A549 (cell line): ENCODE results near the gene HRH3. TPM values are rescaled to one million over a fixed set of nuclear protein-coding genes. Genes with fewer than 3 reads are reported as not detected.

Experiments used
- ATAC-seq, 2 experiments: fragments of 200-7000 bp in 1 of 2; fragments of >200 bp in 1 of 2; cut with Nextera tagmentation in 1 of 2; cut with Tn5 transposase in 1 of 2; 3 replicates each; pipeline versions ENCODE4 v1.8.0 to v1.9.1; 2018 to 2020; ENCODE audit warnings: mild to moderate bottlenecking in 1 of 2, moderate library complexity in 1 of 2
- CTCF ChIA-PET: fragments of 300-600 bp; sonication (Branson Sonifier 250); formaldehyde crosslinking; extraction: SDS; loops from one replicate; lab custom pipeline; 2021; ENCODE audit warnings: antibody characterized with exemption, inconsistent platforms; lab: Yijun Ruan, JAX
- POLR2A ChIA-PET: fragments of 350-600 bp; formaldehyde crosslinking; extraction: SDS; loops from one replicate; lab custom pipeline; 2021; ENCODE audit warnings: antibody characterized with exemption, inconsistent platforms; lab: Yijun Ruan, JAX
- DNase-seq, 2 experiments: peaks; one replicate each; pipeline versions ENCODE4 v3.0.0 to v3.0.0-alpha.2; 2011 to 2016; ENCODE audit warnings: low read depth in 1 of 2, low spot score in 1 of 2
- FAIRE-seq: peaks from 2 replicates; lab custom pipeline; 2011; peaks lifted over from hg19 to GRCh38; lab: Jason Lieb, UNC
- H3K27ac ChIP-seq, 2 experiments: fragments of >200 bp; sonication (Bioruptor Twin); formaldehyde crosslinking; 3 replicates each; pipeline ENCODE4 v1.5.1; 2016 to 2017
- H3K4me1 ChIP-seq: fragments of >200 bp; sonication (Bioruptor Twin); formaldehyde crosslinking; 3 replicates; pipeline ENCODE4 v1.6.1; 2016
- H3K4me2 ChIP-seq: fragments of >200 bp; sonication (Bioruptor Twin); formaldehyde crosslinking; 3 replicates; pipeline ENCODE4 v1.6.1; 2016
- H3K4me3 ChIP-seq: fragments of >200 bp; sonication (Bioruptor Twin); formaldehyde crosslinking; 3 replicates; pipeline ENCODE4 v1.5.1; 2016
- H3K9me3 ChIP-seq: fragments of >200 bp; sonication (Bioruptor Twin); formaldehyde crosslinking; 3 replicates; pipeline ENCODE4 v1.6.1; 2016
- CHD4 ChIP-seq: fragments of 200-600 bp; sonication (generic); IDR thresholded peaks from 2 replicates; pipeline ENCODE4 v1.6.1; 2016; ENCODE audit warnings: antibody characterized with exemption, mild to moderate bottlenecking, borderline replicate concordance
- EHF ChIP-seq: fragments of 250-450 bp; sonication (Bioruptor Pico); IDR thresholded peaks from 2 replicates; pipeline ENCODE4 v1.5.0; 2020; ENCODE audit warnings: mild to moderate bottlenecking
- ELK1 ChIP-seq: fragments of 150-350 bp; IDR thresholded peaks from 2 replicates; pipeline ENCODE4 v1.6.1; 2014; ENCODE audit warnings: low read depth, mild to moderate bottlenecking, low read length
- GATA3 ChIP-seq: IDR thresholded peaks from 2 replicates; pipeline ENCODE4 v1.6.1; 2012; ENCODE audit warnings: borderline replicate concordance
- HEYL ChIP-seq: fragments of 250-450 bp; sonication (Bioruptor Pico); IDR thresholded peaks from 2 replicates; pipeline ENCODE4 v1.8.0; 2021; ENCODE audit warnings: mild to moderate bottlenecking, moderate library complexity
- HOXA7 ChIP-seq: fragments of 250-450 bp; sonication (Bioruptor Pico); IDR thresholded peaks from 2 replicates; pipeline ENCODE4 v1.5.0; 2020; ENCODE audit warnings: mild to moderate bottlenecking, moderate library complexity
- HOXB13 ChIP-seq: fragments of 250-450 bp; sonication (Bioruptor Pico); IDR thresholded peaks from 2 replicates; pipeline ENCODE4 v1.5.0; 2020; ENCODE audit warnings: low read depth, mild to moderate bottlenecking, moderate library complexity
- KDM5A ChIP-seq: fragments of 200-600 bp; sonication (generic); IDR thresholded peaks from 2 replicates; pipeline ENCODE4 v1.6.1; 2016; ENCODE audit warnings: antibody characterized with exemption, mild to moderate bottlenecking
- MAFK ChIP-seq: fragments of 450-650 bp; IDR thresholded peaks from 2 replicates; pipeline ENCODE4 v1.6.1; 2014; ENCODE audit not compliant: partially characterized antibody
- MAZ ChIP-seq: fragments of 150-350 bp; IDR thresholded peaks from 2 replicates; pipeline ENCODE4 v1.6.1; 2014; ENCODE audit warnings: antibody characterized with exemption, low read depth, low read length, borderline replicate concordance
- MYC ChIP-seq: IDR thresholded peaks from 2 replicates; pipeline ENCODE4 v1.6.1; 2012; ENCODE audit warnings: mild to moderate bottlenecking, inconsistent platforms, low read length, improper control_type of control experiment, borderline replicate concordance
- PBX3 ChIP-seq: IDR thresholded peaks from 2 replicates; pipeline ENCODE4 v1.6.1; 2012
- RAD21 ChIP-seq, 2 experiments: fragments of >200 bp in 1 of 2; sonication (Bioruptor Twin) in 1 of 2; formaldehyde crosslinking in 1 of 2; IDR thresholded peaks in 1 of 2; conservative IDR thresholded peaks in 1 of 2; 2 replicates in 1 of 2; 3 replicates in 1 of 2; pipeline ENCODE4 v1.6.1; 2012 to 2018; ENCODE audit warnings: inconsistent platforms in 1 of 2
- RARB ChIP-seq: fragments of 250-450 bp; sonication (Bioruptor Pico); IDR thresholded peaks from 2 replicates; pipeline ENCODE4 v1.8.0; 2021; ENCODE audit warnings: mild to moderate bottlenecking, moderate library complexity
- RFX5 ChIP-seq: fragments of 450-650 bp; IDR thresholded peaks from 2 replicates; pipeline ENCODE4 v1.7.1; 2014; ENCODE audit warnings: antibody characterized with exemption, mild to moderate bottlenecking, moderate library complexity
- RNF2 ChIP-seq: fragments of 200-600 bp; sonication (generic); IDR thresholded peaks from 2 replicates; pipeline ENCODE4 v1.6.1; 2016; ENCODE audit warnings: low read depth, mild to moderate bottlenecking, antibody characterized with exemption, moderate library complexity, borderline replicate concordance
- TFCP2L1 ChIP-seq: fragments of 250-450 bp; sonication (Bioruptor Pico); IDR thresholded peaks from 2 replicates; pipeline ENCODE4 v1.5.0; 2021; ENCODE audit warnings: mild to moderate bottlenecking
- TP53 ChIP-seq: fragments of 250-450 bp; sonication (Bioruptor Pico); IDR thresholded peaks from 2 replicates; pipeline ENCODE4 v1.5.0; 2021; ENCODE audit warnings: mild to moderate bottlenecking, moderate library complexity
- ZNF302 ChIP-seq: fragments of 250-450 bp; sonication (Bioruptor Pico); IDR thresholded peaks from 2 replicates; pipeline ENCODE4 v1.9.0; 2021; ENCODE audit warnings: inconsistent platforms, mild to moderate bottlenecking, moderate library complexity
- WGBS: methylation state at CpG from one replicate; pipeline ENCODE4 v1.1.6; 2017; ENCODE audit errors: missing lambda C conversion rate; 5-methylcytosine and 5-hydroxymethylcytosine counted together
- polyA plus RNA-seq, 4 experiments: library from polyadenylated mRNA; depleted of rRNA in 3 of 4; stranded (reverse); fragments of >200 nt; fragmentation: RNase III in 1 of 4; extraction: RNeasy Plus Mini Kit Qiagen cat#74134 plus additional on column Dnase treatment in 1 of 4; gene quantifications; 2 replicates in 3 of 4; 3 replicates in 1 of 4; pipeline ENCODE4 v1.2.3, GENCODE V29; 2011 to 2017
- TF ChIP-seq, protein P1 (sequence below): fragments of >200 bp; sonication (Bioruptor Twin); formaldehyde crosslinking; IDR thresholded peaks from 2 replicates; pipeline ENCODE4 v1.6.1; 2016
- TF ChIP-seq, protein P2 (sequence below): fragments of 450-650 bp; IDR thresholded peaks from 2 replicates; pipeline ENCODE4 v1.6.1; 2014; ENCODE audit warnings: antibody characterized with exemption
- TF ChIP-seq, protein P3 (sequence below): fragments of >200 bp; sonication (Bioruptor Twin); formaldehyde crosslinking; IDR thresholded peaks from 3 replicates; pipeline ENCODE4 v1.5.1; 2016

HRH3 gene
- polyA plus RNA-seq, 2 of the 4 experiments (the other 2 are of a cell fraction) = not detected

GRCh38 chr20:62178316-62179161, 41.5 kb downstream of the HRH3 start:
- FAIRE-seq (no peak), ATAC-seq (no peak), DNase-seq (no peak)
- Histone ChIP-seq H3K9me3 (no peaks in the 10 kb centered on the region), H3K4me1 (peaks cover 6% of the 10 kb centered on the region; the same call in 2 of the 3 replicates), H3K4me2 (no peak overlapping the region), H3K27ac (no peak overlapping the region), H3K4me3 (no peak overlapping the region)
- ChIA-PET POLR2A (no interaction called here), CTCF (no interaction called here)
- WGBS = 91% methylated on average over 19 of the region's 19 CpGs
- no peak for TF ChIP-seq RARB (CRISPR knock-in tag)
- no peak for TF ChIP-seq HEYL (CRISPR knock-in tag)
- no peak for TF ChIP-seq GATA3
- TF ChIP-seq, protein P1, sequence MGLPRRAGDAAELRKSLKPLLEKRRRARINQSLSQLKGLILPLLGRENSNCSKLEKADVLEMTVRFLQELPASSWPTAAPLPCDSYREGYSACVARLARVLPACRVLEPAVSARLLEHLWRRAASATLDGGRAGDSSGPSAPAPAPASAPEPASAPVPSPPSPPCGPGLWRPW = no peak
- TF ChIP-seq RNF2 = no peak
- no peak for TF ChIP-seq MYC
- no peak for TF ChIP-seq PBX3
- no peak for TF ChIP-seq EHF (CRISPR knock-in tag)
- TF ChIP-seq ZNF302 = no peak
- TF ChIP-seq TFCP2L1 (CRISPR knock-in tag) = no peak
- TF ChIP-seq, protein P2, sequence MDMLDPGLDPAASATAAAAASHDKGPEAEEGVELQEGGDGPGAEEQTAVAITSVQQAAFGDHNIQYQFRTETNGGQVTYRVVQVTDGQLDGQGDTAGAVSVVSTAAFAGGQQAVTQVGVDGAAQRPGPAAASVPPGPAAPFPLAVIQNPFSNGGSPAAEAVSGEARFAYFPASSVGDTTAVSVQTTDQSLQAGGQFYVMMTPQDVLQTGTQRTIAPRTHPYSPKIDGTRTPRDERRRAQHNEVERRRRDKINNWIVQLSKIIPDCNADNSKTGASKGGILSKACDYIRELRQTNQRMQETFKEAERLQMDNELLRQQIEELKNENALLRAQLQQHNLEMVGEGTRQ = no peak
- no peak for TF ChIP-seq HOXB13 (CRISPR knock-in tag)
- TF ChIP-seq, protein P3, sequence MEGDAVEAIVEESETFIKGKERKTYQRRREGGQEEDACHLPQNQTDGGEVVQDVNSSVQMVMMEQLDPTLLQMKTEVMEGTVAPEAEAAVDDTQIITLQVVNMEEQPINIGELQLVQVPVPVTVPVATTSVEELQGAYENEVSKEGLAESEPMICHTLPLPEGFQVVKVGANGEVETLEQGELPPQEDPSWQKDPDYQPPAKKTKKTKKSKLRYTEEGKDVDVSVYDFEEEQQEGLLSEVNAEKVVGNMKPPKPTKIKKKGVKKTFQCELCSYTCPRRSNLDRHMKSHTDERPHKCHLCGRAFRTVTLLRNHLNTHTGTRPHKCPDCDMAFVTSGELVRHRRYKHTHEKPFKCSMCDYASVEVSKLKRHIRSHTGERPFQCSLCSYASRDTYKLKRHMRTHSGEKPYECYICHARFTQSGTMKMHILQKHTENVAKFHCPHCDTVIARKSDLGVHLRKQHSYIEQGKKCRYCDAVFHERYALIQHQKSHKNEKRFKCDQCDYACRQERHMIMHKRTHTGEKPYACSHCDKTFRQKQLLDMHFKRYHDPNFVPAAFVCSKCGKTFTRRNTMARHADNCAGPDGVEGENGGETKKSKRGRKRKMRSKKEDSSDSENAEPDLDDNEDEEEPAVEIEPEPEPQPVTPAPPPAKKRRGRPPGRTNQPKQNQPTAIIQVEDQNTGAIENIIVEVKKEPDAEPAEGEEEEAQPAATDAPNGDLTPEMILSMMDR = no peak
- no peak for TF ChIP-seq RAD21 (conservative IDR thresholded peaks at IDR 0.05 in 1 of 2, IDR thresholded peaks at IDR 0.05 in 1 of 2)
- TF ChIP-seq MAFK = no peak
- no peak for TF ChIP-seq RFX5
- TF ChIP-seq TP53 (CRISPR knock-in tag) = no peak

- FAIRE-seq (no peak), ATAC-seq (no peak), DNase-seq (no peak)
- TF ChIP-seq ELK1 (no peak), HOXA7 (CRISPR knock-in tag) (no peak), CHD4 (no peak), KDM5A (no peak), MAZ (no peak)
- Histone ChIP-seq H3K4me1 (peaks cover 6% of the 10 kb centered on the region; the same call in 2 of the 3 replicates), H3K9me3 (no peaks in the 10 kb centered on the region), H3K4me2 (no peak overlapping the region), H3K4me3 (no peak overlapping the region), H3K27ac (no peak overlapping the region)
- ChIA-PET CTCF (interaction anchor here (0.6 kb wide), 1 partner anchor 136 kb away, joined by 5 read pairs; no protein-coding TSS in a partner anchor), POLR2A (no interaction called here)
- WGBS = 92% methylated on average over 9 of the region's 9 CpGs
Observed at GRCh38 chr20:62177307-62177706, 42.8 kb downstream of the HRH3 start.
